Stimulated activated effector memory CD8-positive, alpha-beta T cell treated with anti-CD3 and anti-CD28 coated beads, Interleukin-12 subunit alpha, Interleukin-12 subunit beta, amount 100 ng/mL, for 72 hours (primary cell): ENCODE results near the gene SYT1.

Source experiments
- ATAC-seq: fragments of 150-1000 bp; cut with Tn5 transposase; 2 replicates; pipeline ENCODE4 v1.10.0; 2021
- DNase-seq, 2 donors: peaks; one replicate each; pipeline ENCODE4 v3.0.0; 2021 to 2022; ENCODE audit warnings: low spot score in 2 of 2
- H3K27ac Mint-ChIP-seq: one replicate; pipeline ENCODE4 v1.8.0; 2022; ENCODE audit warnings: mild to moderate bottlenecking, mixed read lengths
- H3K36me3 Mint-ChIP-seq: one replicate; pipeline ENCODE4 v1.8.0; 2022; ENCODE audit warnings: mild to moderate bottlenecking, mixed read lengths
- H3K4me1 Mint-ChIP-seq: one replicate; pipeline ENCODE4 v1.8.0; 2022; ENCODE audit warnings: mixed read lengths
- H3K4me3 Mint-ChIP-seq: one replicate; pipeline ENCODE4 v1.8.0; 2022; ENCODE audit warnings: mild to moderate bottlenecking, mixed read lengths
- H3K9me3 Mint-ChIP-seq: one replicate; pipeline ENCODE4 v1.8.0; 2022; ENCODE audit warnings: mixed read lengths

The SYT1 gene

GRCh38 chr12:79086541-79087296, 222.1 kb downstream of the SYT1 start:
- Mint-ChIP-seq H3K36me3 (no peaks in the 10 kb centered on the region), H3K4me3 (no peak overlapping the region), H3K27ac (no peak overlapping the region), H3K9me3 (peaks cover 17% of the 10 kb centered on the region), H3K4me1 (no peaks in the 10 kb centered on the region)
- DNase-seq (no peak), ATAC-seq (no peak)

- Mint-ChIP-seq H3K4me3 (no peak overlapping the region), H3K36me3 (no peaks in the 10 kb centered on the region), H3K9me3 (peaks cover 21% of the 10 kb centered on the region), H3K4me1 (no peaks in the 10 kb centered on the region), H3K27ac (no peak overlapping the region)
- no peak for ATAC-seq
- DNase-seq, result no peak
Measured at GRCh38 chr12:79098530-79098929, 234.0 kb downstream of the SYT1 start.

GRCh38 chr12:79108962-79109361, 244.4 kb downstream of the SYT1 start:
- no peak for ATAC-seq
- Mint-ChIP-seq H3K4me3 (no peak overlapping the region), H3K4me1 (no peaks in the 10 kb centered on the region), H3K36me3 (no peaks in the 10 kb centered on the region), H3K9me3 (peaks cover 14% of the 10 kb centered on the region), H3K27ac (no peak overlapping the region)
- DNase-seq, result no peak

- H3K27ac Mint-ChIP-seq, result no peak overlapping the region
- H3K9me3 Mint-ChIP-seq, result peaks cover 15% of the 10 kb centered on the region
- DNase-seq, result no peak
- H3K4me3 Mint-ChIP-seq, result no peak overlapping the region
- no peaks in the 10 kb centered on the region for H3K36me3 Mint-ChIP-seq
- no peak for ATAC-seq
- no peaks in the 10 kb centered on the region for H3K4me1 Mint-ChIP-seq
Measured at GRCh38 chr12:79114896-79115295, 250.3 kb downstream of the SYT1 start.

- Mint-ChIP-seq H3K4me3 (no peak overlapping the region), H3K9me3 (peaks cover 15% of the 10 kb centered on the region), H3K27ac (no peak overlapping the region), H3K4me1 (no peaks in the 10 kb centered on the region), H3K36me3 (no peaks in the 10 kb centered on the region)
- ATAC-seq, result no peak
- no peak for DNase-seq
Measured at GRCh38 chr12:79115743-79116142, 251.2 kb downstream of the SYT1 start.

GRCh38 chr12:79119796-79120195, 255.2 kb downstream of the SYT1 start:
- no peaks in the 10 kb centered on the region for H3K36me3 Mint-ChIP-seq
- peaks cover 10% of the 10 kb centered on the region for H3K9me3 Mint-ChIP-seq
- H3K4me3 Mint-ChIP-seq, result no peak overlapping the region
- H3K27ac Mint-ChIP-seq, result no peak overlapping the region
- DNase-seq (no peak), ATAC-seq (no peak)
- no peaks in the 10 kb centered on the region for H3K4me1 Mint-ChIP-seq

- ATAC-seq (no peak), DNase-seq (no peak)
- Mint-ChIP-seq H3K4me1 (no peaks in the 10 kb centered on the region), H3K9me3 (peaks cover 8% of the 10 kb centered on the region), H3K27ac (no peak overlapping the region), H3K36me3 (no peaks in the 10 kb centered on the region), H3K4me3 (no peak overlapping the region)
Measured at GRCh38 chr12:79121486-79121885, 256.9 kb downstream of the SYT1 start.

- no peak for ATAC-seq
- Mint-ChIP-seq H3K4me3 (no peak overlapping the region), H3K27ac (no peak overlapping the region), H3K4me1 (no peaks in the 10 kb centered on the region), H3K36me3 (no peaks in the 10 kb centered on the region), H3K9me3 (peaks cover 13% of the 10 kb centered on the region)
- DNase-seq, result no peak
Measured at GRCh38 chr12:79124385-79124784, 259.8 kb downstream of the SYT1 start.

GRCh38 chr12:79125358-79125757, 260.8 kb downstream of the SYT1 start:
- Mint-ChIP-seq H3K9me3 (peaks cover 13% of the 10 kb centered on the region), H3K4me3 (no peak overlapping the region), H3K27ac (no peak overlapping the region), H3K4me1 (no peaks in the 10 kb centered on the region), H3K36me3 (no peaks in the 10 kb centered on the region)
- ATAC-seq (no peak), DNase-seq (no peak)

GRCh38 chr12:79127271-79127751, 262.7 kb downstream of the SYT1 start:
- peak; percentile 51 for ATAC-seq
- Mint-ChIP-seq H3K36me3 (no peaks in the 10 kb centered on the region), H3K4me3 (no peak overlapping the region), H3K4me1 (no peaks in the 10 kb centered on the region), H3K27ac (no peak overlapping the region), H3K9me3 (peaks cover 16% of the 10 kb centered on the region)
- no peak for DNase-seq

- H3K4me1 Mint-ChIP-seq, result no peaks in the 10 kb centered on the region
- no peak for ATAC-seq
- H3K4me3 Mint-ChIP-seq, result no peak overlapping the region
- DNase-seq, result no peak
- H3K36me3 Mint-ChIP-seq, result no peaks in the 10 kb centered on the region
- no peak overlapping the region for H3K27ac Mint-ChIP-seq
- peaks cover 23% of the 10 kb centered on the region for H3K9me3 Mint-ChIP-seq
Measured at GRCh38 chr12:79128956-79129355, 264.4 kb downstream of the SYT1 start.

- no peaks in the 10 kb centered on the region for H3K36me3 Mint-ChIP-seq
- DNase-seq (no peak), ATAC-seq (no peak)
- no peaks in the 10 kb centered on the region for H3K4me1 Mint-ChIP-seq
- H3K4me3 Mint-ChIP-seq, result no peak overlapping the region
- peaks cover 8% of the 10 kb centered on the region for H3K9me3 Mint-ChIP-seq
- no peak overlapping the region for H3K27ac Mint-ChIP-seq
Measured at GRCh38 chr12:79138872-79139271, 274.3 kb downstream of the SYT1 start.

- Mint-ChIP-seq H3K27ac (no peak overlapping the region), H3K4me3 (no peak overlapping the region), H3K4me1 (no peaks in the 10 kb centered on the region), H3K9me3 (peaks cover 8% of the 10 kb centered on the region), H3K36me3 (no peaks in the 10 kb centered on the region)
- no peak for DNase-seq
- no peak for ATAC-seq
Measured at GRCh38 chr12:79140711-79141110, 276.1 kb downstream of the SYT1 start.

- no peak for ATAC-seq
- Mint-ChIP-seq H3K4me3 (no peak overlapping the region), H3K27ac (no peak overlapping the region), H3K9me3 (peaks cover 8% of the 10 kb centered on the region), H3K36me3 (no peaks in the 10 kb centered on the region), H3K4me1 (no peaks in the 10 kb centered on the region)
- no peak for DNase-seq
Measured at GRCh38 chr12:79141776-79142175, 277.2 kb downstream of the SYT1 start.

GRCh38 chr12:79143803-79144202, 279.2 kb downstream of the SYT1 start:
- no peak overlapping the region for H3K4me3 Mint-ChIP-seq
- H3K36me3 Mint-ChIP-seq, result no peaks in the 10 kb centered on the region
- DNase-seq (no peak), ATAC-seq (no peak)
- H3K9me3 Mint-ChIP-seq, result peaks cover 4% of the 10 kb centered on the region
- H3K4me1 Mint-ChIP-seq, result no peaks in the 10 kb centered on the region
- H3K27ac Mint-ChIP-seq, result no peak overlapping the region

- no peak overlapping the region for H3K27ac Mint-ChIP-seq
- H3K9me3 Mint-ChIP-seq, result peaks cover 18% of the 10 kb centered on the region
- H3K36me3 Mint-ChIP-seq, result no peaks in the 10 kb centered on the region
- no peaks in the 10 kb centered on the region for H3K4me1 Mint-ChIP-seq
- DNase-seq (no peak), ATAC-seq (no peak)
- H3K4me3 Mint-ChIP-seq, result no peak overlapping the region
Measured at GRCh38 chr12:79151956-79152355, 287.4 kb downstream of the SYT1 start.
